ENCODE data around the gene MMEL1.
"Not testable (repeated sequence)": the region's sequence is repeated elsewhere in the genome, so short reads cannot be mapped to it uniquely, and the experiment has no call there.

The MMEL1 gene

DNA sequence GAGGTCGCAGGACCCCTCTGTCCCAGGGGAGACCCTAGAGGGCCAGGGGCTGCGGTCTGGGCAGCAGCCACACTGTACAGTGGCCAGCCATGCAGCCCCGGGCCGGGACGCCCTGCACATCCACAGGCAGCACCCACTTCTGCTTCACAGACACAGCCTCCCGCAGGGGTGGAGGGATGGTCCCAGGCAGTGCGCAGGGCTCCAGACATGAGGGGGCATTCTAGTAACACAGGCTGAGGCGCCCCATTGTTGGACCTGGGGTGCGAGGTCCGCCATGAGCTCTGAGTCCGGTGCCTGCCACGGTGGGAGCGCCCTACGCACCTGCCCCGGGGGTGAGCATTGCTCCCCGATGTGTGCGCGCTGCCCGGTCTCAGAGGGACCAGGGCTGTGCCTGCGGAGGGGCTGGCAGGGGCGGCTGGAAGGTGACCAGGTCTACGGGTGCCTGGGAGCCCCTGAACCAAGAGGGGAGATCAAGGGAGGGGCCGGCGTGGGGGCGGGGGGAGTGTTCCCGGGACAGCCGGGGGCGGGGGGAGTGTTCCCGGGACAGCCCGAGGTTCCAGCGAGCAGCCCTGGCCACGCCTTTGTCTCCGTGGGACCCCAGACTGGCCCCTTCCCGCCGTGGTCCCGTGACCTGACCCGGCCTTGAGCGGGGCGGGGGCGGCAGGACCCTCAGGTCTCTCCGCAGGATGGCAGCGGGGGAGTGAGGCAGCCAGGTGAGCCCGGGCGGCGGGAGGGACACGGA, 4.5 kb downstream of the MMEL1 start:
- no peak for DNase-seq (ENCODE audit: low read depth)

DNA sequence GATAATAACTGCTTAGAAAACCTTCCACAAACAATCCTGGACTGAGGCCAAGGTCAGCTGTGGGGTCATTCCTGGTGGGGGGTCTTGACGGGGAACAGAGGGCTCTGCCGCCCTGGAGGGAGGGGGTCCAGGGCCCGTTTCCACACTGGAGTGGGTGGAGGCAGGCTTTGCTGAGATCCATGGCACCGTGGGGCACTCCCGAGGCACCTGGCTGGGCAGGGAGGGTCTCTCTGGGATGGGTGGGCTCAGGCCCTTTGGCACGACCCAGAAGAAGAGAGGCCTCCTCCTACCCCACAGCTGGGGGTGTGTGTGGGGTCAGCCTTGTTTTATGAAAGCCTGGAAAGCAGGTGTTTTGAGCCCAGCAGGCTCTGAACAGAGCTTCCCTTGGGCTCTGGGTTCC, 5.1 kb downstream of the MMEL1 start:
- no peak for DNase-seq (ENCODE audit: low read depth)

DNA sequence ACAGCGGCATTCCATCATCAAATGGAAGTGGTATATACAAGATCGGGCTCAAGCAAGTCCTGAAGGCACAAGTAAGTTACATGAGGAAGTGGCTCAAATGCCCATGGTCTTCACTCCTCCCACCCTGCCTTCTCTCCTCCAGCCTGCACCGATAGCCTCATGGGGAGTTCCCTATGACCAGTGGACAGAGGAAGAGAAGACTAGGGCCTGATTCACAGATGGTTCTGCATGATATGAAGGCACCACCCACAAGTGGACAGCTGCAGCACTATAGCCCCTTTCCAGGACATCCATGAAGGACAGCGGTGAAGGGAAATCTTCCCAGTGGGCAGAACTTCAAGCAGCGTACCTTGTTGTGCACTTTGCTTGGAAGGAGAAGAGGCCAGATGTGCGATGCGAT, 7.1 kb downstream of the MMEL1 start:
- DNase-seq (ENCODE audit: low read depth): not testable (repeated sequence)

DNA sequence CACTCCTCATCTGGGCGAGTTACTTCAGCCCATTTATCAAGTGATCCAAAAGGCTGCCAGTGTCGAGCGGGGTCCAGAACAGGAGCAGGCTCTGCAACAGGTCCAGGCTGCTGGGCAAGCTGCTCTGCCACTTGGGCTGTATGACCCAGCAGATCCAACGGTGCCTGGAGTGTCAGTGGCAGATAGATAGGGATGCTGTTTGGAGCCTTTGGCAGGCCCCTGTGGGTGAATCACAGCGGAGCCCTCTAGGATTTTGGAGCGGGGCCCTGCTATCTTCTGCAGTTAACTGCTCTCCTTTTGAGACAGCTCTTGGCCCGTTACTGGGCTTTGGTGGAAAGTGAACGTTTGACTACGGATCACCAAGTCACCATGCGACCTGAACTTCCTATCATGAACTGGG, 7.5 kb downstream of the MMEL1 start:
- DNase-seq (ENCODE audit: low read depth): no peak

DNA sequence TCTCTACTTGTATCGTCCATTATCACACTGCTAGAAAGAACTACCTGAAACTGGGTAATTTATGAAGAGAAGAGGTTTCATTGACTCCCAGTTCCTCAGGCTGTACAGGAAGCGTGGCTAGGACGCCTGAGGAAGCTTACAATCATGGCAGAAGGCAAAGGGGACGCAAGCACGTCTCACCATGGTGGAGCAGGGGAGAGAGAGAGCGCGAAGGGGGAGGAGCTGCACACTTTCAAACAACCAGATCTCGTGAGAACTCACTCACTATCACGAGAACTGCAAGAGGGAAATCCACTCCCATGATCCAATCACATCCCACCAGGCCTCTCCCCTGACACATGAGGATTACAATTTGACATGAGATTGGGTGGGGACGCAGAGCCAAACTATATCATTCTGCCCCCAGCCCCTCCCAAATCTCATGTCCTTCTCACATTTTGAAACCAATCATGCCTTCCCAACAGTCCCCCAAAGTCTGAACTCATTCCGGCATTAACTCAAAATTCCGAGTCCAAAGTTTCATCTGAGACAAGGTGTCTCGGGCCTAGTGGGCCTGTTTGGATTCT, 8.0 kb downstream of the MMEL1 start:
- no peak for DNase-seq (ENCODE audit: low read depth)

DNA sequence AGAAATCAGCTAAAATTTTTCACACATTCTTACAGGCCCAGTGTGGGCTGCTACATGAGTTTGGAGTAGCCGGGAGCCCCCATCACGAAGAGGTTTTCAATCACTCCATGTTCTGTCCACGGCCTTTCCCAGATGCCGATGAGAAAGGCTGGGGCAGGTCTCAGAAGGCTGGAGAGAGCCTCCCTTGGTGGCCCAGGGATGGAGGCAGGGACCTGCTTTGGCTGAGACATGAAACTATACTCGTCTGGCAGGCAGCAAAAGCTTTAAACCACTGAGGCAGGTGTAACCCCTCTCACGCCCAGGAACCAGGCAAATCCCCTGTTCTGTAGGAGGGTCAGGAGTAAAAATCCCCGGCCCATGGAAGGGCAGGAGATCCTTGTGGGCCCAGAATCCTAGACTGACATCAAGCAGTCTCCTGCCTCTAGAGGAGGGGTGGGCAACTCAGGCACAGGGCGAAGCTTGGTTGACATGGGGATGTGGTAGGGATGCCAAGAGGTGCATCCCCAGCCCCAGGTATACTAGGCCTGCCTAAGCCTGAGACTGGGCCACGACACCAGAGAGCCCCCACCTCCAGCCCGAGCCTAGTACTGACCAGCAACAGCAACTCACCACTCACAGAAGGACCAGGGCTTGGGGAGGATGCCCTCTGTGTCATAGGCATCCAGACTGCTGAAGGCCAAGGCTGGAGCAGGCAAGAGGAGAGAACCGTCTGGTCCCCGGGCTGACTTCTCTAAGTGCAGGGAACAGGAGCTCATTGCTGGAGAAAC, 9.1 kb downstream of the MMEL1 start:
- DNase-seq (ENCODE audit: low read depth): no peak

DNA sequence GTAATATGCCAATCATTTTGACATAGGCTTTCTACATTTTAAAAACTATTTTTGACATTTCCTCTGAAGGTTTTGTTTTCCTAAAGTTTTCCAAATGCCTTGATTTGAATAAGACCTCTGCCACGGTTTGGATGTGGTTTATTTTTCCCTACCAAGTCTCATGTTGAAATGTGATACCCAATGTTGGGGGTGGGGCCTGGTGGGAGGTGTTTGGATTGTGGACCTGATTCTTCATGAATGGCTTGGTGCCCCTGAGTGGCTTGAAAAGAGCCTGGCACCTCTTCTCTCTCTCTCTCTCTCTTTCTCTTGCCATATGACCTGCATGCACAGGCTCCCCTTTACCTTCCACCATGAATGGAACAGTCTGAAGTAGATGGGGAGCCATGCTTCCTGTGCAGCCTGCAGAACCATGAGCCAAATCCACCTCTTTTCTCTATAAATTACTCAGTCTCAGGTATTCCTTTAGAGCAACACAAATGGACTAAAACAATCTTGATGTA, 14.8 kb downstream of the MMEL1 start:
- no peak for DNase-seq (ENCODE audit: low read depth)

DNA sequence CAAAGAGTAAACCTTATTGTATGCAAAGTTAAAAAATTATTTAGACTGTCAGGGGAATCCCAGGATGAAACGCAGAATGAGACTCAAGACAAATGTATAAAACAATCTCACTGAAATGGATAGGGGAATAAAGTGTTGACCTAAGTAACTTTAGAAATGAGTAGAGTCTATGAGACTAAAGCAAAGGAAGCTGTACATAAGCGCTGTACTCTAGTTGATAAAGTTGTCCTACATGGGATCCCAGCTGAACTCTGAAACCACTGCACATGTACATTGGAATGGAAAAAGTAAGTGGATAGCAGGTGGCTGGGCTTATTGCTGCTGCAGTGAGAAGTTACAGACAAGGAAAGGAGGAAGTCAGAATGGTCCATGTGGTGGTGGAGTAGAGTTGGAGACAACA, 18.7 kb downstream of the MMEL1 start:
- DNase-seq (ENCODE audit: low read depth): no peak

DNA sequence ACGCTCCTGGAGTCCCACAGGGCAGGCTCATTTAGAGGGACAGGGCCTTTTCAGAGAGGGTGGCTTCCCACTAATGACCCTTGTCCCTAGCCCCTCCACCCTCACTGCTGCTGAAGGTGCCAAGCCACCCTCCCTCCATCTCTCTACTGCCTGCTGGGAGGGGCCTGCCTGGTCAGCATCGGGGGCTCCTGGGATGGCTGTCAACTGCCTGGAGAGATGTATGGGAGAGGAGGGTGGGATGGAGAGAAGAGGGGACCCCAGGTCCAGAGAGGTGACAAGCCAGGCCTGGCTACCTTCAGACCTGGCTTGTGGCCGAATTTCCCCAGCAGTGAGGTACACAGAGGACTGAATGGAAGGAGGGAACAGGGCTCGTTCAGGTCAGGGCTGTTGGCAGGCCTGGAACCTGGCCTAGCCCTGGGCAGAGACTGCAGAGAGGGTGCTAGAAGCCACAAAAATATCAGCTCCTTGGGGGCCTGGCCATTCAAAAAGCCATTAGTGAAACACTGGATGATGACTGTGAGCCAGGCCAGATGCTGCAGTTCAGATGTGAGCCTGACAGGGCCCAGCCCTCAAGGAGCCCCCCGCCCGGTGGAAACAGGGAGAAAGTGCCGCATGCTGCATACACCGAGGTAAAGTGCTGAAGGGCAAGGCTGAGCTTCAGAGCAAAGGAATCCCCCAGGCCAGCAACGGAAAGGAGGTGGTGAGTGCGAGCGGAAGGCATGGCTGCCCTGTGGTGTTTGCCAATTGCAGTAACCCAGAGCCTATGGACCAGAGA, 20.0 kb downstream of the MMEL1 start:
- no peak for DNase-seq (ENCODE audit: low read depth)

DNA sequence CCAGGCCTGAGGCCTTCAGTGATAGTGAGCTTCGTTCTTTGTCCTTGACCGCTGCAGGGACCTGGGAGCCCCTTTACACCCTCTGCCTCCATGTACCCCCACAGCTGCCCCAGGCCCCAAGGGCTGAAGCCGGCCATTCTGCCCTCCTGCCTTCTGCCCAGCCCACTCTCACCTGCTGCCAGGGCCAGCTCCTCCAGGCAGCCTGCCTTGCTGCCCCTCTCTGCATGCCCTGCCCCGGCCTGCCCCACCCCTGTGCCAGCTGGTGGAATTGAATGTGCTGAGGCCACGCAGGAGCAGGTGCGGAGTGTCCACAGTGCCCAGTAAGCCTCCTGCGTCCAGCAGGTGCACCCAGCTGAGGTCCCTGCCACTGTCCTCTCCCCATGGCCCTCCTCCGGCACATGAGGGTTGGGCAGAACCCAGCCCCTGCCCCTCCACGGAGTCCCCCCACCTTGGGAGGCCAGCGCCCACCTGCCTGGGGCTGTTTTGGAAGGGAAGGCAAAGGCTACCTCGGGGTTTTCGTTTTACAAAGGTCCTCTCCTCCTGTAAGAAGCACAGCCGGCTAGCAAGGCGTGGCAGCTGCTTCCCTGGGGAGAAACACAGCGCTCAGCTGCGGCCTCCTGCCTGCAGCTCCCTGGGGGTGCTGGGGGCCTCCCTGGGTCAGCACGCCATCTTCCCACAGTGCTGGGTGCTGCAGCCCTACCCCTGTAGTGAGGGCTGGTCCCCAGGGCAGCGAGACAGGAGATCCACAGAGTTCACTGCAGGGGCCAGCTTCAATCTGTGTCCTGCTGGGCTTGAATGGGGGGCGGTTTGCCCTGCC, 21.0 kb downstream of the MMEL1 start:
- DNase-seq (ENCODE audit: low read depth): no peak

DNA sequence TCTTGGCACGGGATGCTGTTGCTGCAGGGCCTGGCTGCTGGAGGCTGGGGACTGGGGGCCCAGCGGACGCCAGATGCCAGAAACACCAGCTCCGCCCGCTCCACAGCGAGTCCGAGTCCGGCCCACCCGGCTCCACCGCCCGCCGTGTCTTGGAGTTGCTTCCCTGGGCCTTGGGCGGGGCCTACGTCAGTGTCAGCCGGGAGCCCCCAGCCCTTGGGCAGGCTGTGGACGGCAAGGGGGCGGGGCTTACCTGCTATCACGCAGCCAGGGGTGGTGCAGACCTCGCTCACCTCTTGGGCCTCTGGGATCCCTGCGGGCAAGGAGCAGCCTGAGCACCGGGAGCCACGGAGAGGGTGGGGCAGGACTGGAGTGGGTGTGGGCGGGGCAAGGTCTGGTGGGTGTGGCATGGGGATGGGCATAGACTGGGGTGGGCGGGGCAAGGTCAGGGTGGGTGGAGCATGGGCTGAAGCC, 21.8 kb downstream of the MMEL1 start:
- DNase-seq (ENCODE audit: low read depth): no peak

DNA sequence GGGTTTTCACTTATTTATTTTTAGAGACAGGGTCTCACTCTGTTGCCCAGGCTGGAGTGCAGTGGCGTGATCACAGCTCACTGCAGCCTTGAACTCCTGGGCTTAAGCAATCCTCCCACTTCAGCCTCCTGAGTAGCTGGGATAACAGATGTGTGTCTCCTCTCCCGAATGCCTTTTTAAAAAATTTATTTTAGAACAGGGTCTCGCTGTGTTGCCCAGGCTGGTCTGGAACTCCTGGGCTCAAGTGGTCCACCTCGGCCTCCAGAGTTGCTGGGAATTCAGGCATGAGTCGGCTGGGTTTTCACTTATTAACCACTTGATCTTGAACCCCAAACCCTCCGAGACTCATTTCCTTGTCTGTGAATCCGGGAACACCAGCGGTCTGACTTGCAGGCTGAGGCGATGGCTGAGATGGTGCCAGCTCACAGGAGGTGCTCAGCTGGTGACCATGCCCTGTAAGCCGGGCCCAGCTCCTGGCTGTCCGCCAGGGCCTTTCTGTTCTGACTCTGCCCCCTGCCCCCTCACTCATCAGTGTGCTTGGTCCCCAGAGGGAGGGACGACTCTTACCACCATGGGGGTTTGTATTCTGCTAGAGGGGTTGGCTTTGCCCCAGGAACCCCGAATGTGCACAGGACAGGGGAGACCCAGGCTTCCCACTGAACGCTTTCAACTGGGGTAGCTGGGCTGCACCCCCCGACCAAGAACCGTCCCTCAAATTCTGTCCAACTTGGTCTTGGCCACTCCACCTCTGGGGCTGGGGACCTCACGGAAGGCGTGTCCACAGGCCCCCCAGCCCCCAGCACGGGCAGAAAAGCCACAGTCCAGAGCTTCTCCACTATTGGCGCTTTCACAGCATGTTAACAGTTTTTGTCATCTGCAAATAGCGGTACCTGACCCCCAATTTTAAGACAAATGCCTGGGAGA, 22.5 kb downstream of the MMEL1 start:
- DNase-seq (ENCODE audit: low read depth): no peak

DNA sequence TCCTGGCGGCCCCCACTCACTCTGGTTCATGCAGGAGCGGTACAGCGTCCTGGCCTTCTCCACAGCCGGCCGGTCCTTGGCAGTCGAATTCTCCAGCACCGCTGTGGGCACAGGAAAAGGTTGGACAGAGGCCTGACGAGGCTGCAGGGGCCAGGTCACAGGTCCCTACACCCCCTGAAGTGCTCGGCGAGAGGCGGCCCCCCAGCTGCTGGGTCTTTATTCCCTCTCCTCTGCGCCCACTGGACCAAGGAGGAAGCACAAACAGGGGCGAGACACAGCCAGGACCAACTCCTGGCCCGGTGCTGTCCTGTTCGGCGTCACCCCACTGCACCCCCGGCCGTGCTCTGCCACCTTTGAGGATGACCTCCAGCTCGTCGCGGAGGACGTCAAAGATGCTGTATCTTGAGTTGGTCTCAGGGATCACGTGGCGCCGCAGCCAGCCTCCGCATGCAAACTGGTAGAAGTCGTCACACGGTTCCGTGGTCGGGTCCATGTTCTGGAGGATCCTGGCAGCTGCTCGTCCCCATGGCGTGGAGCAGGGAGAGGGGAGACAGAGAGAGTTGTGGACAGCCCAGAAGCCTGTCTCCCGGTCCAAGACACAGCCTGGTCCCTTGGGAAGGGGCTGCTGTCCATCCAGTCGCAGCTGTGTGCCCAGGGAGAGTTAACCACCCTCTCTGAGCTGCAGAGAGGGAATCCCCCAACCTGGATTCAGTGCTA, 23.3 kb downstream of the MMEL1 start:
- DNase-seq (ENCODE audit: low read depth): no peak

DNA sequence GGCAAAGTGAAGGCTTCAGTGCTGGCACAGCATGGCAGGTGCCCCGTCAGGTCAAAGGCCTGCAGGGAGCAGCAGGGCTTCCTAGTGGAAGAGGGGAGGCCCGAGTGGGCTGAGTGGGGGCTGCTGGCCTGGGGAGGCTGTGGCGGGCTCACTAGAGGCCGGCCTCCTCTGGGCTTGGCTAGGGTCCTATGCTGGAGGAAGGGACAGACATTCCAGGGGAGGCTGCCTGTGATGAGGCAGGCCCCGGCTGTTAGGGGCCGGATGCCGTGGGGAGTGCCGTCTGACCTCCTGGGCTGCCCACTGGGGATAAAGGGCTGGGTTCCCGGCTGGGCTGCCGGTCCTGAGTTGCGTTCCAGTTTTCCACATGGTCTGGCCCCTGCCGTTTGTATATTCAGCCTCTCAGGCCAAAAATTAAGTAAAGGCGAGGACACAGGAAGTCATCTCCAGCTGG, 25.1 kb downstream of the MMEL1 start:
- no peak for DNase-seq (ENCODE audit: low read depth)

DNA sequence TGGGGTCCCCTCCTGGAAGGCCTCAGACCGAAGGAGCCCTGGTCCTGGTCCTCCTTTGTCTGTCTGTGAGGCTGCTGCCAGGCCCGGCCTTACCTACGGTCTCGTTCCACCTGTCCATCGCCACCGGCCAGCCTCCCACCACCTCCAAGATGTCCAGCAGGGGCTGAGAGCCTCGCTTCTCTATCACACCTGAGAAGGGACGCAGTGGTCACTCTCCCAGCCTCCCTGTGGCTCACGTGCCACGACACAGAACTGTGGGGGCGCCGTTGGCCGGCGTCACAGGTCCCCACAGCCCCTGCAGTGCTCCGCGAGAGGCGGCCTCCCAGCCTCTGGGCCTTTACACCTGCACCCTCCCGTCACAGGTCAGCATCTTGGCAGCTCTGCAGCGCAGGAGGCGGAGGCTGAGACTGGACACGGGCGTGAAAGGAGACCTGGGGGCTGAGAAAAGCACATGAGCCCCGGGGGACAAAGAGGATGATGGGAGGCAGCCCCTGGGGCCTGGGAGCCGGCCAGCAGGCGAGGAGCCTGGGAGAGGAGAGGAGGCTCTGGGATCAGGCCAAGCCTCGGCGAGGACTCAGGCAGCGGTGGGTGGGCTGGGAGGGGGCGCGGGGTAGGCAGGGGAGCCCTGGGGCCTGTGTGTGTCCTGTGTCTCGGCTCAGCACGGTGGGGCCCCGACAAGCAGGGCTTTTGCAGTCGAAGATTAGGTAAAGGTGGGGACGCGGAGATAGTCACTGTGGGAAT, 25.8 kb downstream of the MMEL1 start:
- no peak for DNase-seq (ENCODE audit: low read depth)

DNA sequence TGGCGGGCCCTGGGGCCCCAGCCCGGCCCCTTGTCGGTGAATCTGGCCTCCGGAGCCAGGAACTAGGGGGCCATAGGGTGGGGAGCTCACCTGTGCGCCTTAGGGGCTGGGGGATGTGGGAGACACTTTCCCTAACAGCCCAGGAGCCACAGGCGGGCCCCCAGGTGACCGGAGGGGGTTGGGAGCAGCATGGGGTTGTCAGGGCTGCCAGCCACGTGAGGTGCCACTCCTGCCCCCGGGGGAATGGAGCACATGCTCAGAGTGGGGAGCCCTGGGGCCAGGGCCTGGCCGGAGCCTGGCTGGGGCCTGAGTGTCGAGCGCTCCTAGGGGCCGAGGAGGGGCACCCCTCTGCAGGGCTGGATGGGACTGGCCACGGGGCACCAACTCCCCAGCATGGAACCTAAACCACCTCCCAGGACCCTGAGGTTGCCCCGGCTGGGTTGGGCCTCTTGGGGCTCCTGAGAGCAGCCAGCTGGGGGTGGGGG, 26.4 kb downstream of the MMEL1 start:
- DNase-seq (ENCODE audit: low read depth): no peak

DNA sequence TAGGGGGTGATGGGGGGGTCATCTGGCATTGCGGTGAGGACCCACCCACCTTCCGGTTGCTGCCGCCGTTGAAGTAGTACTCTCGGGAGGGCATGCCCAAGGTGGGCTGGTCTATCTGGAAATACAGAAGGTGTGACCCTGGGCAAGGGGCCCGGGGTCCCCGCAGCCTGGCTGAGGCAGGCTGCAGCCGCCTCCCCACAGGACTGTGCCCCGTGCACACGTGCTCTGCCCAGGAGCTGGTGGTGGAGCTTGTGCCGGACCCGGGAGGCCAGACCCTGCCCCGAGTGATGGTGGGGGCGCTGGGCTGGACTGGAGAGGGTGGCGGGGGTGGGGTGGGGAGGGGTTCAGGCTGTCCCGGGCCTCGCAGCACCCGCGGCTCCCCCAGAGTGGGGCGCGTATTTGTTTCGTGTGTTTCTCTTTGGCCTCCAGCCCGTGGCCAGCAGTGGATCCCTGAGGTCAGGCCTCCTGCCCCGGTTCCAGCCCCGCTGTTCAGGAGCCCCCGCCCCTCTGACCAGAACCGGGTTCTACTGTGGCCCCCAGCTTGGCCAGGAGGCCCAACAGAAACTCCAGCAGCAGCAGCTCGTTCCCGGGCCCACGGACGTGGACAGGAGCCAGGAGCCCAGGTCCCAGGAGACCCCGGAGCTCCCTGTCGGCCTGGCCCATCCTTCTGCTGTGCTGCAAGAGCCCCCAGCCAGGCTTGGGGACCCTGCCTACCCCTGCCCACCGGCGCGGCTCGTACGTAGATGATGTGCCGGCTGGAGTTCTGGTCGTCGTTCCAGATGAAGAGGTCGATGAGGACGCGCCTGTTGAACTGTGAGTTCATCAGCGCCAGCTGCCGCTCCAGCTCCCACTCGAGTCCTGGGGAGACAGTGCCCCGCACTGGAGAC, 27.1 kb downstream of the MMEL1 start:
- no peak for DNase-seq (ENCODE audit: low read depth)

All from HS-27A (cell line).